Fibroblast of skin of left quadriceps (primary cell): Measurements from ENCODE around the gene DAB2IP.

Experiments used
- DNase-seq, 2 experiments: peaks; one replicate each; pipeline ENCODE4 v3.0.0-alpha.2; 2013; ENCODE audit warnings: low read depth in 2 of 2

Gene DAB2IP

GRCh38 chr9:121701736-121702261, 50.4 kb downstream of the DAB2IP start:
- DNase-seq, result no peak

- DNase-seq, result no peak
Observed at GRCh38 chr9:121703014-121703734, 51.7 kb downstream of the DAB2IP start.

- no peak for DNase-seq
Observed at GRCh38 chr9:121704281-121704680, 52.8 kb downstream of the DAB2IP start.

- DNase-seq, result no peak
Observed at GRCh38 chr9:121706149-121706750, 54.8 kb downstream of the DAB2IP start.

- no peak for DNase-seq
Observed at GRCh38 chr9:121707477-121708424, 56.3 kb downstream of the DAB2IP start.

- no peak for DNase-seq
Observed at GRCh38 chr9:121708768-121709488, 57.5 kb downstream of the DAB2IP start.

GRCh38 chr9:121709798-121710197, 58.4 kb downstream of the DAB2IP start:
- DNase-seq, result no peak

- no peak for DNase-seq
Observed at GRCh38 chr9:121711281-121711680, 59.8 kb downstream of the DAB2IP start.

GRCh38 chr9:121711797-121712196, 60.4 kb downstream of the DAB2IP start:
- no peak for DNase-seq

- DNase-seq, result no peak
Observed at GRCh38 chr9:121713400-121714070, 62.1 kb downstream of the DAB2IP start.

- DNase-seq, result no peak
Observed at GRCh38 chr9:121714075-121714705, 62.8 kb downstream of the DAB2IP start.

GRCh38 chr9:121714873-121715272, 63.4 kb downstream of the DAB2IP start:
- DNase-seq, result no peak

- DNase-seq, result no peak
Observed at GRCh38 chr9:121717141-121717991, 65.9 kb downstream of the DAB2IP start.

- DNase-seq, result no peak
Observed at GRCh38 chr9:121718084-121718483, 66.7 kb downstream of the DAB2IP start.

- DNase-seq, result no peak
Observed at GRCh38 chr9:121718501-121718900, 67.1 kb downstream of the DAB2IP start.

GRCh38 chr9:121720311-121721057, 69.0 kb downstream of the DAB2IP start:
- no peak for DNase-seq

GRCh38 chr9:121721058-121721350, 69.6 kb downstream of the DAB2IP start:
- DNase-seq, result no peak

GRCh38 chr9:121721770-121722169, 70.3 kb downstream of the DAB2IP start:
- DNase-seq, result no peak
